Measurements from ENCODE around the gene TRAF3.

Gene TRAF3

GRCh38 chr14:102838501-102838900 is 61.3 kb downstream of the TRAF3 start:
- DNase-seq (ENCODE audit: low read depth in 1 of 2, low spot score in 1 of 2), result no peak
- TF ChIP-seq SPI1 (IDR thresholded peaks at IDR 0.05; ENCODE audit: borderline replicate concordance, low read depth), result no peak
- TF ChIP-seq, protein P1, sequence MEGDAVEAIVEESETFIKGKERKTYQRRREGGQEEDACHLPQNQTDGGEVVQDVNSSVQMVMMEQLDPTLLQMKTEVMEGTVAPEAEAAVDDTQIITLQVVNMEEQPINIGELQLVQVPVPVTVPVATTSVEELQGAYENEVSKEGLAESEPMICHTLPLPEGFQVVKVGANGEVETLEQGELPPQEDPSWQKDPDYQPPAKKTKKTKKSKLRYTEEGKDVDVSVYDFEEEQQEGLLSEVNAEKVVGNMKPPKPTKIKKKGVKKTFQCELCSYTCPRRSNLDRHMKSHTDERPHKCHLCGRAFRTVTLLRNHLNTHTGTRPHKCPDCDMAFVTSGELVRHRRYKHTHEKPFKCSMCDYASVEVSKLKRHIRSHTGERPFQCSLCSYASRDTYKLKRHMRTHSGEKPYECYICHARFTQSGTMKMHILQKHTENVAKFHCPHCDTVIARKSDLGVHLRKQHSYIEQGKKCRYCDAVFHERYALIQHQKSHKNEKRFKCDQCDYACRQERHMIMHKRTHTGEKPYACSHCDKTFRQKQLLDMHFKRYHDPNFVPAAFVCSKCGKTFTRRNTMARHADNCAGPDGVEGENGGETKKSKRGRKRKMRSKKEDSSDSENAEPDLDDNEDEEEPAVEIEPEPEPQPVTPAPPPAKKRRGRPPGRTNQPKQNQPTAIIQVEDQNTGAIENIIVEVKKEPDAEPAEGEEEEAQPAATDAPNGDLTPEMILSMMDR (IDR thresholded peaks at IDR 0.05; ENCODE audit: insufficient read depth, low read length), result no peak
- TF ChIP-seq POLR2AphosphoS5 (IDR thresholded peaks at IDR 0.05; ENCODE audit: low read depth), result no peak
- no peak for TF ChIP-seq GABPA (IDR thresholded peaks at IDR 0.05; ENCODE audit: low read depth)
- TF ChIP-seq REST (IDR thresholded peaks at IDR 0.05; ENCODE audit: insufficient replicate concordance, low read depth), result no peak
- H3K27ac ChIP-seq (replicated peaks), result no peak overlapping the region

DNA sequence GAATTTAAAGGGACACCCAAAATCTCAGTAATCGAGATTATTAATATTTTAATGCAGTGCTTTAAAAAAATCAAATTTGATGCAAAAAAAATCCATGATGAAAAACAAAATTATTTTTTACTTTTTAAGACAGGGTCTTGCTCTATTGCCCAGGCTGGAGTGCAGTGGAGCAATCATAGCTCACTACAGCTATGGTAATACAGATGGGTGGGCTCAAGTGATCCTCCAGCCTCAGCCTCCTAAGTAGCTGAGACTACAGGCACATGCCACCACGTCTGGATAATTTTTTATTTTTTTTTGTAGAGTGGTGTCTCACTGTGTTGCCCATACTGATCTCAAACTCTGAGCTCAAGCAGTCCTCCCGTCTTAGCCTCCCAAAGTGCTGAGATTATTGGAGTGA is 62.9 kb downstream of the TRAF3 start:
- TF ChIP-seq REST (IDR thresholded peaks at IDR 0.05; ENCODE audit: insufficient replicate concordance, low read depth) (no peak), SPI1 (IDR thresholded peaks at IDR 0.05; ENCODE audit: borderline replicate concordance, low read depth) (no peak), GABPA (IDR thresholded peaks at IDR 0.05; ENCODE audit: low read depth) (no peak), POLR2AphosphoS5 (IDR thresholded peaks at IDR 0.05; ENCODE audit: low read depth) (no peak)
- TF ChIP-seq, protein P1 (IDR thresholded peaks at IDR 0.05; ENCODE audit: insufficient read depth, low read length), result no peak
- no peak for DNase-seq (ENCODE audit: low read depth in 1 of 2, low spot score in 1 of 2)
- Histone ChIP-seq H3K4me3 (replicated peaks; ENCODE audit: insufficient read depth, low read length) (no peak overlapping the region), H3K27me3 (ENCODE audit: insufficient read depth, poor library complexity, severe bottlenecking) (no peaks in the 10 kb centered on the region), H3K27ac (replicated peaks) (peak overlapping the region; percentile 49; the same call in 1 of the 2 replicates)

More at GRCh38 chr14:102838501-102838900, 61.3 kb downstream of the TRAF3 start:
- H3K27me3 ChIP-seq (ENCODE audit: insufficient read depth, poor library complexity, severe bottlenecking), result no peaks in the 10 kb centered on the region
- no peak overlapping the region for H3K4me3 ChIP-seq (replicated peaks; ENCODE audit: insufficient read depth, low read length)

DNA sequence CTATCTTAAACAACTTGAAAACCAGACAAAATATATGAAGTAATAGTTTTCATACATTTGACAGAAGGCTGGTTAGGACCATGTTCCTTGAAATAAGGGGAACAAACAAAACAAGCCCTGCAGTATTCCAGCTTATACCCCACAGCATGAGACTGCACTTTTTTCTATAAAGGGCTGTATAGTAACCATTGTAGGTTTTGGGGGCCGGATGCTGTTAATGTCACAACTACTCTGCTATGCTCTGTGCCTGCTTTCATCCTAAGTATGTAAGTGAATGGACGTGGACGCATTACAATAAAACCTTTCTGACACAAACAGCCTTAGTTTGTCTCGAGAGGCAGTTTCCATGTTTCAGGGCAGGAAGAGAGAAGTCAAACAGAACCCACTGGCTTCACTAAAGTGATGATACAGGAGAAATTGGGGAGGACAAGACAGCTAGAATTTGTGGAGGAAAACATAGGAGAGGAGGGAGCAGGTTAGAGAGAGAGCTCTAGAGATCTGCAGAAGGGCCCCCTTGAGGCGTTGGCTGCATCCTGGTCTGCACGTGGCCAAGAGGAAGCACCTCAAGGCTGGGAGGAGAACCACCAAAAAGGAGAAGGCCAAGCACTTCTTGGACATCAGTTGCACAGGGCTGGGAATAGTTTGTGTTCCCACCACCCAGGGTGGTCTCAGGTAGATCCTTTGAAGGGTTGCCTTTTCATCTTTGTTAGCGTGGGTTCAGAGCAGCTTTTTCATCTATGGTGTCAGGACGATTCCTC is 63.7 kb downstream of the TRAF3 start:
- TF ChIP-seq POLR2AphosphoS5 (IDR thresholded peaks at IDR 0.05; ENCODE audit: low read depth) (no peak), REST (IDR thresholded peaks at IDR 0.05; ENCODE audit: insufficient replicate concordance, low read depth) (no peak), SPI1 (IDR thresholded peaks at IDR 0.05; ENCODE audit: borderline replicate concordance, low read depth) (peak; percentile 44; the same call in 1 of the 2 replicates), GABPA (IDR thresholded peaks at IDR 0.05; ENCODE audit: low read depth) (no peak; the same call in 1 of the 2 replicates)
- TF ChIP-seq, protein P1 (IDR thresholded peaks at IDR 0.05; ENCODE audit: insufficient read depth, low read length), result no peak
- H3K27me3 ChIP-seq (ENCODE audit: insufficient read depth, poor library complexity, severe bottlenecking), result no peaks in the 10 kb centered on the region
- H3K27ac ChIP-seq (replicated peaks), result peak overlapping the region; percentile 49
- DNase-seq (ENCODE audit: low read depth in 1 of 2, low spot score in 1 of 2), result peak in 1 of 2 experiments; percentile 63
- no peak overlapping the region for H3K4me3 ChIP-seq (replicated peaks; ENCODE audit: insufficient read depth, low read length)

All from HL-60 (cell line).